Hepatocyte (in vitro differentiated cells): ENCODE measurements around the gene PLXNA2.

Experiments used
- CTCF ChIP-seq: fragments of 200-600 bp; sonication (generic); IDR thresholded peaks from 2 replicates; pipeline ENCODE4 v1.5.1; 2016; ENCODE audit warnings: antibody characterized with exemption, mild to moderate bottlenecking; ENCODE audit not compliant: poor library complexity
- EZH2 ChIP-seq: fragments of 200-600 bp; sonication (generic); IDR thresholded peaks from 2 replicates; pipeline ENCODE4 v1.6.1; 2016; ENCODE audit warnings: antibody characterized with exemption, mild to moderate bottlenecking, borderline replicate concordance
- EZH2phosphoT487 ChIP-seq: fragments of 200-600 bp; sonication (generic); IDR thresholded peaks from one replicate; pipeline ENCODE4 v1.6.1; 2018; ENCODE audit warnings: antibody characterized with exemption, mild to moderate bottlenecking, low read depth, moderate library complexity; ENCODE audit not compliant: unreplicated experiment, severe bottlenecking

GRCh38 chr1:208154679-208155642, 89.2 kb downstream of the PLXNA2 start:
- TF ChIP-seq CTCF (no peak), EZH2 (no peak), EZH2phosphoT487 (no peak)
